ENCODE results near the gene CCHCR1. TPM values are rescaled to one million over a fixed set of nuclear protein-coding genes. Genes with fewer than 3 reads are reported as not detected.

Gene CCHCR1
- total and polyA plus RNA-seq, 7 donors: 7.4 to 15.2 (median 10.3) TPM

DNA sequence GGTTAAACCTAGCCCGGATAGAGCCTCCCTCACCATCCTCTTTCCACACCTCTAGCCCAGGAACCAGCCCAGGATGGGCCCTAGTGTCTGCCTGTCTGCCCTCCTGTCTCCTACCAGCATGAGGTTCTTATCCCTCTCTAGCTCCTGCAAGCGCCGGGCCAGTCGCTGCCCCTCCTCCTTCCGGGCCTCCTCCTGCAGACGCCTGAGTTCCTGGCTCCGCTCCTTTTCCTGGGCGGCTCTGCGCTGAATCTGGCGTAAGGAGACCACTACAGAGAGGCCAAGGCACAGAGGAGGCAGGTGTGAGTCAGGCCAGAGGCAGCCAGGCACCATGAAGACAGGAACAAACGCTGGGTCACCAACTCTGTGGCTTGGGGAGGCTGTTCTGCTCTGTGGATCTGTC is 14.5 kb downstream of the CCHCR1 start:
- H3K27me3 ChIP-seq (ENCODE audit: insufficient read depth in 3 of 3, low read length in 2 of 3): no peaks in the 10 kb centered on the region
- intact Hi-C loops (cut with DNase I): no loop called here
- ATAC-seq (peak in 3 of 4 donors; percentile 66 to 76 (median 68)), DNase-seq (peak; percentile 57 to 87)
- H3K36me3 ChIP-seq (ENCODE audit: insufficient read depth in 1 of 2, low read depth in 1 of 2): peaks cover 0 to 51% of the 10 kb centered on the region in 2 donors
- TF ChIP-seq CTCF (IDR thresholded peaks at IDR 0.05): no peak
- H3K9me3 ChIP-seq: no peaks in the 10 kb centered on the region
- no peak overlapping the region for H3K27ac ChIP-seq
- WGBS, 3 donors: 37 to 56% (median 52%) methylated on average over 11 of the region's 11 CpGs
- no peak overlapping the region for H3K4me3 ChIP-seq
- no peaks in the 10 kb centered on the region for H3K4me1 ChIP-seq

- H3K27me3 ChIP-seq (ENCODE audit: insufficient read depth in 3 of 3, low read length in 2 of 3): no peaks in the 10 kb centered on the region
- peaks cover 0 to 44% of the 10 kb centered on the region in 2 donors for H3K36me3 ChIP-seq (ENCODE audit: insufficient read depth in 1 of 2, low read depth in 1 of 2)
- ATAC-seq (no peak), DNase-seq (peak in 1 of 2 donors; percentile 32)
- no peak for TF ChIP-seq CTCF (IDR thresholded peaks at IDR 0.05)
- H3K4me1 ChIP-seq: no peaks in the 10 kb centered on the region
- 34 to 44% (median 39%) methylated on average over 2 of the region's 2 CpGs for WGBS, 3 donors
- no peak overlapping the region for H3K4me3 ChIP-seq
- intact Hi-C loops (cut with DNase I): no loop called here
- H3K27ac ChIP-seq: no peak overlapping the region
- H3K9me3 ChIP-seq: no peaks in the 10 kb centered on the region
Measured at GRCh38 chr6:31142361-31142761, 15.2 kb downstream of the CCHCR1 start.

GRCh38 chr6:31140643-31141042 is 17.0 kb downstream of the CCHCR1 start:
- intact Hi-C loops (cut with DNase I): no loop called here
- TF ChIP-seq CTCF (IDR thresholded peaks at IDR 0.05): no peak
- Histone ChIP-seq H3K36me3 (ENCODE audit: insufficient read depth in 1 of 2, low read depth in 1 of 2) (peaks cover 0 to 35% of the 10 kb centered on the region in 2 donors), H3K9me3 (no peaks in the 10 kb centered on the region), H3K4me1 (no peaks in the 10 kb centered on the region), H3K4me3 (no peak overlapping the region), H3K27ac (no peak overlapping the region), H3K27me3 (ENCODE audit: insufficient read depth in 3 of 3, low read length in 2 of 3) (no peaks in the 10 kb centered on the region)
- DNase-seq (peak in 1 of 2 donors; percentile 33), ATAC-seq (no peak)
- WGBS, 3 donors: 83 to 89% (median 83%) methylated on average over 14 to 15 of the region's 15 CpGs

DNA sequence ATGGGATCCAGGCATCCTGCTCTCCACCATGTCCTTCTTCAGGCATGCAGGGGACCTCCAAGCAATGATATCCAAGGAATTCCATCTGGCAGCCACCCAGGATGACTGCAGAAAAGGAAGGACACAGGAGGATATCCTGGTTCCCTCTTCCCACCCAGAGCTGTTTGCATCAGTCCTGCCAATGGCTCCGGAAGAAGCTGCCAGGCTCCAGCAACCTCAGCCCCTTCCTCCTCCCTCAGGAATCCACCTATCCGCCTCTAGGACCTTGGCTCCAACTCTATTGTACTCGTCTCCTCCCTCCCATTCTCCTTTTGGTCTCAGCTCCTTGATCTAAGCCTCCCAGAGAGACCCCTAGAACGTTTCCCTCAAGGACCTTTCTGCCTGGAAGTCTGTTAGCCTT is 18.0 kb downstream of the CCHCR1 start:
- Histone ChIP-seq H3K27me3 (ENCODE audit: insufficient read depth in 3 of 3, low read length in 2 of 3) (no peaks in the 10 kb centered on the region), H3K4me1 (no peaks in the 10 kb centered on the region), H3K9me3 (no peaks in the 10 kb centered on the region), H3K27ac (no peak overlapping the region), H3K36me3 (ENCODE audit: insufficient read depth in 1 of 2, low read depth in 1 of 2) (peaks cover 0 to 26% of the 10 kb centered on the region in 2 donors), H3K4me3 (no peak overlapping the region)
- TF ChIP-seq CTCF (IDR thresholded peaks at IDR 0.05): no peak
- intact Hi-C loops (cut with DNase I): loop anchor here (2.0 kb wide), 2 partner anchors 53 to 227 kb away; no protein-coding TSS in a partner anchor
- 15 to 16% (median 15%) methylated on average over 4 of the region's 4 CpGs for WGBS, 3 donors
- DNase-seq (no peak), ATAC-seq (no peak)

DNA sequence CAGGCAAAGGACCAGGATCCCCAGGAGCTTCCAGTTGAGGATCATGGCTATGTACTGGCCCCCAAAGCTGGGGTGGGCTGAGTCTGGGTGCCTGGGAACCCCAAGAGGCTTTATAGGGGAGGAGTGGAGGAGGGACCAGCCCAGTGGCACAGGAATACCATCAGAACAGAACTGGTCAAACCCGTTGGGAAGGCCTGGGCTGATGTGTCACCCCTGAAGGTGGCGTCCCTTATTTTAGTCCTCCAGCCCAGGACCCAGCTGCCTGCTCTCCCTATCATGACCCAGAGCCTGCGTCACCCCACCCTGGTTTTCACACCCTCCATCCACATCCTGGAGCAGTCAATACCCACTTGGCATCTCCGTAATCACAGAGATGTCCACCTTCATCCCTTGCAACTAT is 18.6 kb downstream of the CCHCR1 start, which contains the start of gene PSORS1C2:
TSS of gene PSORS1C2 (minus strand) at position 85 of the 400 bp plus-strand sequence. CDS start at position 45, 40 bp downstream.
- intact Hi-C loops (cut with DNase I): loop anchor here (2.0 kb wide), 2 partner anchors 54 to 228 kb away; no protein-coding TSS in a partner anchor
- no peak for DNase-seq
- no peak for TF ChIP-seq CTCF (IDR thresholded peaks at IDR 0.05)
- Histone ChIP-seq H3K36me3 (ENCODE audit: insufficient read depth in 1 of 2, low read depth in 1 of 2) (peaks cover 0 to 19% of the 10 kb centered on the region in 2 donors), H3K4me3 (no peak within 1 kb of the TSS), H3K27ac (no peak within 1 kb of the TSS), H3K27me3 (ENCODE audit: insufficient read depth in 3 of 3, low read length in 2 of 3) (no peaks in the 10 kb centered on the region), H3K9me3 (no peaks in the 10 kb centered on the region), H3K4me1 (no peaks in the 10 kb centered on the region)
- no peak for ATAC-seq
- 80 to 94% (median 84%) methylated on average over 4 of the region's 4 CpGs for WGBS, 3 donors

Data from psoas muscle (tissue), 8 donors.